WTC11 (cell line): ENCODE measurements around the gene CIBAR2. TPM values are rescaled to one million over a fixed set of nuclear protein-coding genes. Genes with fewer than 3 reads are reported as not detected.

ENCODE experiments used
- ATAC-seq: fragments of 200-7000 bp; cut with Tn5 transposase; 2 replicates; pipeline ENCODE4 v1.10.0; 2021; ENCODE audit warnings: mild to moderate bottlenecking, moderate library complexity
- CTCF ChIA-PET: fragments of 300-600 bp; sonication (Branson Sonifier 250); formaldehyde crosslinking; loops from one replicate; lab custom pipeline; 2021; ENCODE audit warnings: antibody characterized with exemption; lab: Charles Lee
- POLR2A ChIA-PET: fragments of 350-600 bp; sonication (Branson Sonifier 250); formaldehyde crosslinking; loops from one replicate; lab custom pipeline; 2021; ENCODE audit warnings: antibody characterized with exemption; lab: Charles Lee
- DNase-seq: peaks from one replicate; pipeline ENCODE4 v3.0.0; 2021; ENCODE audit warnings: low spot score
- H3K27ac Mint-ChIP-seq: 2 replicates; pipeline ENCODE4 v1.8.0; 2021; ENCODE audit warnings: mixed read lengths
- H3K27me3 Mint-ChIP-seq: 2 replicates; pipeline ENCODE4 v1.8.0; 2021; ENCODE audit warnings: low read depth, mild to moderate bottlenecking, moderate library complexity, mixed read lengths
- H3K36me3 Mint-ChIP-seq: 2 replicates; pipeline ENCODE4 v1.8.0; 2021; ENCODE audit warnings: mixed read lengths
- H3K4me1 Mint-ChIP-seq: 2 replicates; pipeline ENCODE4 v1.8.0; 2022; ENCODE audit warnings: mixed read lengths
- H3K4me3 Mint-ChIP-seq: 2 replicates; pipeline ENCODE4 v1.8.0; 2021; ENCODE audit warnings: mild to moderate bottlenecking, moderate library complexity, mixed read lengths
- H3K9me3 Mint-ChIP-seq: 2 replicates; pipeline ENCODE4 v1.8.0; 2021; ENCODE audit warnings: mixed read lengths
- ARID4B ChIP-seq: sonication (generic); formaldehyde crosslinking; IDR thresholded peaks from 2 replicates; pipeline ENCODE4 v1.8.0; 2023; ENCODE audit warnings: missing genetic modification reagents, mild to moderate bottlenecking, borderline replicate concordance
- ATF2 ChIP-seq: sonication (generic); formaldehyde crosslinking; IDR thresholded peaks from 2 replicates; pipeline ENCODE4 v1.8.1; 2022; ENCODE audit warnings: low read depth, missing genetic modification reagents, borderline replicate concordance
- ELF4 ChIP-seq: sonication (generic); formaldehyde crosslinking; IDR thresholded peaks from 2 replicates; pipeline ENCODE4 v1.8.1; 2022; ENCODE audit warnings: low read depth, mild to moderate bottlenecking, moderate library complexity, missing genetic modification reagents
- FOXK1 ChIP-seq: sonication (generic); formaldehyde crosslinking; IDR thresholded peaks from 2 replicates; pipeline ENCODE4 v1.8.0; 2022; ENCODE audit warnings: mild to moderate bottlenecking, moderate library complexity, missing genetic modification reagents
- GRHL2 ChIP-seq: fragments of 250-450 bp; sonication (Bioruptor Pico); IDR thresholded peaks from 2 replicates; pipeline ENCODE4 v1.8.0; 2022; ENCODE audit warnings: mild to moderate bottlenecking, moderate library complexity; ENCODE audit not compliant: insufficient replicate concordance, severe bottlenecking
- HMGA2 ChIP-seq: fragments of 250-450 bp; sonication (Bioruptor Pico); IDR thresholded peaks from 2 replicates; pipeline ENCODE4 v1.4.0; 2021; ENCODE audit warnings: mild to moderate bottlenecking, moderate library complexity
- JAZF1 ChIP-seq: fragments of 250-450 bp; sonication (Bioruptor Pico); IDR thresholded peaks from 2 replicates; pipeline ENCODE4 v1.9.0; 2021; ENCODE audit warnings: moderate library complexity, mild to moderate bottlenecking, inconsistent platforms
- MAX ChIP-seq: sonication (generic); formaldehyde crosslinking; IDR thresholded peaks from 2 replicates; pipeline ENCODE4 v1.8.0; 2022; ENCODE audit warnings: mild to moderate bottlenecking, missing genetic modification reagents
- OVOL2 ChIP-seq: fragments of 250-450 bp; sonication (Bioruptor Pico); IDR thresholded peaks from 2 replicates; pipeline ENCODE4 v1.9.0; 2021; ENCODE audit warnings: mild to moderate bottlenecking, borderline replicate concordance
- TP53 ChIP-seq: sonication (generic); formaldehyde crosslinking; IDR thresholded peaks from 2 replicates; pipeline ENCODE4 v1.8.1; 2023; ENCODE audit warnings: mild to moderate bottlenecking, missing genetic modification reagents
- ZNF425 ChIP-seq: fragments of 250-450 bp; sonication (Bioruptor Pico); conservative IDR thresholded peaks from 2 replicates; pipeline ENCODE4 v1.9.0; 2021; ENCODE audit warnings: mild to moderate bottlenecking
- total RNA-seq: library from RNA; stranded (reverse); gene quantifications from 3 replicates; pipeline ENCODE4 v1.2.3, GENCODE V29; 2021
- TF ChIP-seq, protein P1 (sequence below): fragments of 250-450 bp; sonication (Bioruptor Pico); IDR thresholded peaks from 2 replicates; pipeline ENCODE4 v2.1.2; 2022; ENCODE audit warnings: mild to moderate bottlenecking, moderate library complexity
- TF ChIP-seq, protein P2 (sequence below): sonication (generic); formaldehyde crosslinking; conservative IDR thresholded peaks from 2 replicates; pipeline ENCODE4 v1.8.1; 2022; ENCODE audit warnings: mild to moderate bottlenecking, missing genetic modification reagents
- TF ChIP-seq, protein P3 (sequence below): fragments of 200-600 bp; IDR thresholded peaks from 2 replicates; pipeline ENCODE4 v1.8.0; 2022; ENCODE audit warnings: antibody characterized with exemption

CIBAR2 gene
- total RNA-seq, 1 experiment from 2014 or later, result not detected

GRCh38 chr16:85058909-85059308 is 53.4 kb downstream of the CIBAR2 start (continued):
- TF ChIP-seq, protein P1, sequence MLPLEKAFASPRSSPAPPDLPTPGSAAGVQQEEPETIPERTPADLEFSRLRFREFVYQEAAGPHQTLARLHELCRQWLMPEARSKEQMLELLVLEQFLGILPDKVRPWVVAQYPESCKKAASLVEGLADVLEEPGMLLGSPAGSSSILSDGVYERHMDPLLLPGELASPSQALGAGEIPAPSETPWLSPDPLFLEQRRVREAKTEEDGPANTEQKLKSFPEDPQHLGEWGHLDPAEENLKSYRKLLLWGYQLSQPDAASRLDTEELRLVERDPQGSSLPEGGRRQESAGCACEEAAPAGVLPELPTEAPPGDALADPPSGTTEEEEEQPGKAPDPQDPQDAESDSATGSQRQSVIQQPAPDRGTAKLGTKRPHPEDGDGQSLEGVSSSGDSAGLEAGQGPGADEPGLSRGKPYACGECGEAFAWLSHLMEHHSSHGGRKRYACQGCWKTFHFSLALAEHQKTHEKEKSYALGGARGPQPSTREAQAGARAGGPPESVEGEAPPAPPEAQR, result no peak

GRCh38 chr16:85057948-85058347 is 54.3 kb downstream of the CIBAR2 start:
- ATAC-seq (no peak), DNase-seq (no peak)
- peaks cover 34% of the 10 kb centered on the region for H3K4me1 Mint-ChIP-seq
- POLR2A ChIA-PET, result no interaction called here
- H3K36me3 Mint-ChIP-seq, result no peaks in the 10 kb centered on the region
- H3K27me3 Mint-ChIP-seq, result peaks cover 4% of the 10 kb centered on the region; the same call in 1 of the 2 replicates
- H3K4me3 Mint-ChIP-seq, result no peak overlapping the region
- no peak for TF ChIP-seq ARID4B (CRISPR knock-in tag)
- TF ChIP-seq, all 79 proteins: peak for 0
- CTCF ChIA-PET, result interaction anchor here (0.6 to 3.4 kb wide), 18 partner anchors 9 to 320 kb away, joined by 3 to 35 read pairs (median 6); partner anchors contain the start of gene KIAA0513
- Mint-ChIP-seq H3K9me3 (no peaks in the 10 kb centered on the region), H3K27ac (no peak overlapping the region)

- CTCF ChIA-PET, result interaction anchor here (0.6 to 3.4 kb wide), 22 partner anchors 10 to 319 kb away, joined by 3 to 35 read pairs (median 6); partner anchors contain the start of gene KIAA0513
These were observed 54.9 kb downstream of the CIBAR2 start for GRCh38 chr16:85057212-85057889.

GRCh38 chr16:85056211-85056748 is 56.0 kb downstream of the CIBAR2 start:
- ChIA-PET POLR2A (interaction anchor here (0.7 kb wide), 1 partner anchor 87 kb away, joined by 3 read pairs; no protein-coding TSS in a partner anchor), CTCF (interaction anchor here (0.6 to 2.8 kb wide), 27 partner anchors 9 to 197 kb away, joined by 3 to 38 read pairs (median 4); partner anchors contain the start of gene KIAA0513)
- DNase-seq, result peak; percentile 36
- Mint-ChIP-seq H3K9me3 (no peaks in the 10 kb centered on the region), H3K27me3 (peaks cover 4% of the 10 kb centered on the region; the same call in 1 of the 2 replicates), H3K36me3 (no peaks in the 10 kb centered on the region), H3K4me1 (peaks cover 18% of the 10 kb centered on the region), H3K4me3 (no peak overlapping the region), H3K27ac (no peak overlapping the region)
- peak; percentile 80 for ATAC-seq
- TF ChIP-seq MAX (CRISPR knock-in tag) (no peak), ZNF425 (CRISPR knock-in tag) (no peak), TP53 (no peak), ELF4 (CRISPR knock-in tag) (no peak), JAZF1 (CRISPR knock-in tag) (no peak), ATF2 (CRISPR knock-in tag) (no peak), GRHL2 (CRISPR knock-in tag) (no peak), OVOL2 (CRISPR knock-in tag) (no peak)
- TF ChIP-seq, protein P2, sequence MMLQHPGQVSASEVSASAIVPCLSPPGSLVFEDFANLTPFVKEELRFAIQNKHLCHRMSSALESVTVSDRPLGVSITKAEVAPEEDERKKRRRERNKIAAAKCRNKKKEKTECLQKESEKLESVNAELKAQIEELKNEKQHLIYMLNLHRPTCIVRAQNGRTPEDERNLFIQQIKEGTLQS (CRISPR knock-in tag), result no peak

More at GRCh38 chr16:85057212-85057889, 54.9 kb downstream of the CIBAR2 start:
- DNase-seq (peak; percentile 55), ATAC-seq (peak; percentile 90)
- Mint-ChIP-seq H3K4me1 (peaks cover 28% of the 10 kb centered on the region), H3K9me3 (no peaks in the 10 kb centered on the region), H3K36me3 (no peaks in the 10 kb centered on the region), H3K27ac (no peak overlapping the region), H3K27me3 (peaks cover 4% of the 10 kb centered on the region; the same call in 1 of the 2 replicates)
- TF ChIP-seq, protein P3, sequence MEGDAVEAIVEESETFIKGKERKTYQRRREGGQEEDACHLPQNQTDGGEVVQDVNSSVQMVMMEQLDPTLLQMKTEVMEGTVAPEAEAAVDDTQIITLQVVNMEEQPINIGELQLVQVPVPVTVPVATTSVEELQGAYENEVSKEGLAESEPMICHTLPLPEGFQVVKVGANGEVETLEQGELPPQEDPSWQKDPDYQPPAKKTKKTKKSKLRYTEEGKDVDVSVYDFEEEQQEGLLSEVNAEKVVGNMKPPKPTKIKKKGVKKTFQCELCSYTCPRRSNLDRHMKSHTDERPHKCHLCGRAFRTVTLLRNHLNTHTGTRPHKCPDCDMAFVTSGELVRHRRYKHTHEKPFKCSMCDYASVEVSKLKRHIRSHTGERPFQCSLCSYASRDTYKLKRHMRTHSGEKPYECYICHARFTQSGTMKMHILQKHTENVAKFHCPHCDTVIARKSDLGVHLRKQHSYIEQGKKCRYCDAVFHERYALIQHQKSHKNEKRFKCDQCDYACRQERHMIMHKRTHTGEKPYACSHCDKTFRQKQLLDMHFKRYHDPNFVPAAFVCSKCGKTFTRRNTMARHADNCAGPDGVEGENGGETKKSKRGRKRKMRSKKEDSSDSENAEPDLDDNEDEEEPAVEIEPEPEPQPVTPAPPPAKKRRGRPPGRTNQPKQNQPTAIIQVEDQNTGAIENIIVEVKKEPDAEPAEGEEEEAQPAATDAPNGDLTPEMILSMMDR, result 0 out of 2 replicates have a peak, but pooled peaks have one; percentile 21
- TF ChIP-seq FOXK1 (CRISPR knock-in tag), result no peak
- no peak for TF ChIP-seq HMGA2
- TF ChIP-seq, all 79 proteins: peak for 1
- H3K4me3 Mint-ChIP-seq, result no peak overlapping the region
- POLR2A ChIA-PET, result interaction anchor here (0.6 kb wide), 1 partner anchor 12 kb away, joined by 3 read pairs; no protein-coding TSS in a partner anchor
